CD4-positive, CD25-positive, alpha-beta regulatory T cell (primary cell): Measurements from ENCODE around the gene NFIX. TPM values are rescaled to one million over a fixed set of nuclear protein-coding genes. Genes with fewer than 3 reads are reported as not detected.

ENCODE experiments used
- ATAC-seq, 2 donors: fragments of 150-1000 bp; cut with Tn5 transposase; one replicate each; pipeline ENCODE4 v1.10.0; 2021; ENCODE audit warnings: low read depth in 2 of 2, moderate number of reproducible peaks in 2 of 2, moderate library complexity in 1 of 2
- DNase-seq, 3 donors: peaks; one replicate each; pipeline versions ENCODE4 v3.0.0 to v3.0.0-alpha.2; 2012 to 2022; ENCODE audit warnings: mixed read lengths in 1 of 3
- H3K27ac ChIP-seq: one replicate; pipeline ENCODE4 v1.7.0; 2013; ENCODE audit warnings: mild to moderate bottlenecking, low read length; ENCODE audit not compliant: insufficient read depth, poor library complexity, severe bottlenecking
- H3K27me3 ChIP-seq: one replicate; pipeline ENCODE4 v1.7.0; 2013; ENCODE audit warnings: low read length; ENCODE audit not compliant: control insufficient read depth, insufficient read depth
- H3K36me3 ChIP-seq: one replicate; pipeline ENCODE4 v1.7.0; 2013; ENCODE audit warnings: mild to moderate bottlenecking, low read length, moderate library complexity; ENCODE audit not compliant: control insufficient read depth, insufficient read depth
- H3K4me1 ChIP-seq: 2 replicates; pipeline ENCODE4 v1.7.0; 2013; ENCODE audit warnings: mild to moderate bottlenecking, low read length; ENCODE audit not compliant: insufficient read depth, control insufficient read depth, poor library complexity, severe bottlenecking
- H3K4me3 ChIP-seq: one replicate; pipeline ENCODE4 v1.7.0; 2013; ENCODE audit warnings: low read depth, mild to moderate bottlenecking, low read length, moderate library complexity
- H3K9me3 ChIP-seq, 2 experiments: 1 replicate in 1 of 2; 2 replicates in 1 of 2; pipeline ENCODE4 v1.7.0; 2013; ENCODE audit warnings: low read length in 2 of 2, mild to moderate bottlenecking in 1 of 2, moderate library complexity in 1 of 2; ENCODE audit not compliant: control insufficient read depth in 2 of 2
- H3K27ac Mint-ChIP-seq, 3 donors: one replicate each; pipeline ENCODE4 v1.8.0; 2020 to 2022; ENCODE audit warnings: mild to moderate bottlenecking in 3 of 3, mixed read lengths in 3 of 3, moderate library complexity in 2 of 3
- H3K27me3 Mint-ChIP-seq: one replicate; pipeline ENCODE4 v1.8.0; 2022; ENCODE audit warnings: mild to moderate bottlenecking, mixed read lengths
- H3K36me3 Mint-ChIP-seq: one replicate; pipeline ENCODE4 v1.8.0; 2020; ENCODE audit warnings: mixed read lengths
- H3K4me1 Mint-ChIP-seq, 4 donors: one replicate each; pipeline ENCODE4 v1.8.0; 2020 to 2022; ENCODE audit warnings: mixed read lengths in 4 of 4, mild to moderate bottlenecking in 1 of 4
- H3K4me3 Mint-ChIP-seq, 4 donors: one replicate each; pipeline ENCODE4 v1.8.0; 2020 to 2022; ENCODE audit warnings: mild to moderate bottlenecking in 4 of 4, mixed read lengths in 4 of 4, moderate library complexity in 3 of 4
- H3K9me3 Mint-ChIP-seq, 7 donors: one replicate each; pipeline ENCODE4 v1.8.0; 2020 to 2022; ENCODE audit warnings: mixed read lengths in 7 of 7, mild to moderate bottlenecking in 3 of 7, moderate library complexity in 2 of 7
- polyA plus RNA-seq, 4 donors: library from polyadenylated mRNA; unstranded; fragments of 300-500 nt; fragmentation: Illumina TruSeq; gene quantifications; one replicate each; pipeline ENCODE4 v1.2.3, GENCODE V29; 2021
- total RNA-seq: library from RNA; stranded (reverse); gene quantifications from one replicate; pipeline ENCODE4 v1.2.3, GENCODE V29; 2022

Gene NFIX
- total and polyA plus RNA-seq, 5 donors from 2014 or later = 0.15 to 1.2 TPM; not detected in 3

DNA sequence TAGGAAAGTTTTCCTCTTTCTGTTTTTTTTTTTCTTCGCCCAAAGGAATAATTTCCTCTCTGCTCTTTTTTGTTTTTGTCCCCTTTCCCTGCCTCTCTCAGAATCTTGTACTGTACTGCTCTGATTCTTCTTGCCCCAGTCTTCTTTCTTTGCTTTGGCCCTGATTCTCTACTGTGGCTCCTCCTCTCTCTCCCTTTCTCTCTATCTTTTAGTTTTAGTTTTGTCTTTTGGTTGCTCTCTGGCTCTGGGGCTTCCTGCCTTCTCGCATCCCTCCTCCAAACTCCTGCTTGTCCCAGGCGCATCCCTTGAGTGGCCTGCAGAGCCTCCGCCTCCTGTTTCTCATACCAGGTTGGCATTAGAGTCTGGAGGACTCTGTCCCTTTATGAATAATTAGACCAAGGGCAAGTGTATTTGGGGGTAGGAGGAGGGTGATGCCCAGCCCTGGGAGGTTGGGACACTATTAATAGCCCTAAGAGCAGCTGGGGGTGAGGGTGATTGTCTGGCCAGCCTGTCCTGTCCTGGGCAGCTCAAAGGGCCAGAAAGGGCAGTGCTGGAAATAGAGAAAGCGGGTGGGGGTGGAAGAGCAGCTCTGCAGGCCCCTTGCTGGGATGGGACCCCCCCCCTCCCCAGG is 68.3 kb downstream of the NFIX start:
- H3K9me3 Mint-ChIP-seq = no peaks in the 10 kb centered on the region
- H3K4me1 Mint-ChIP-seq = peaks cover 3 to 8% (median 5%) of the 10 kb centered on the region in 4 donors
- H3K4me3 Mint-ChIP-seq = no peak overlapping the region
- Histone ChIP-seq H3K27ac (no peak overlapping the region), H3K4me1 (peaks cover 13% of the 10 kb centered on the region), H3K36me3 (no peaks in the 10 kb centered on the region), H3K27me3 (peaks cover 10% of the 10 kb centered on the region), H3K9me3 (no peaks in the 10 kb centered on the region), H3K4me3 (no peak overlapping the region)
- DNase-seq (no peak), ATAC-seq (no peak)
- no peak overlapping the region for H3K27ac Mint-ChIP-seq
- H3K36me3 Mint-ChIP-seq = no peaks in the 10 kb centered on the region
- peaks cover 39% of the 10 kb centered on the region for H3K27me3 Mint-ChIP-seq

GRCh38 chr19:13064092-13064489 is 68.8 kb downstream of the NFIX start:
- Histone ChIP-seq H3K4me1 (peaks cover 13% of the 10 kb centered on the region), H3K9me3 (no peaks in the 10 kb centered on the region), H3K4me3 (no peak overlapping the region), H3K27ac (no peak overlapping the region), H3K27me3 (peaks cover 10% of the 10 kb centered on the region), H3K36me3 (no peaks in the 10 kb centered on the region)
- ATAC-seq (no peak), DNase-seq (no peak)
- H3K36me3 Mint-ChIP-seq = no peaks in the 10 kb centered on the region
- H3K27me3 Mint-ChIP-seq = peaks cover 39% of the 10 kb centered on the region
- no peak overlapping the region for H3K27ac Mint-ChIP-seq
- H3K4me3 Mint-ChIP-seq = no peak overlapping the region
- peaks cover 3 to 8% (median 5%) of the 10 kb centered on the region in 4 donors for H3K4me1 Mint-ChIP-seq
- H3K9me3 Mint-ChIP-seq = no peaks in the 10 kb centered on the region

DNA sequence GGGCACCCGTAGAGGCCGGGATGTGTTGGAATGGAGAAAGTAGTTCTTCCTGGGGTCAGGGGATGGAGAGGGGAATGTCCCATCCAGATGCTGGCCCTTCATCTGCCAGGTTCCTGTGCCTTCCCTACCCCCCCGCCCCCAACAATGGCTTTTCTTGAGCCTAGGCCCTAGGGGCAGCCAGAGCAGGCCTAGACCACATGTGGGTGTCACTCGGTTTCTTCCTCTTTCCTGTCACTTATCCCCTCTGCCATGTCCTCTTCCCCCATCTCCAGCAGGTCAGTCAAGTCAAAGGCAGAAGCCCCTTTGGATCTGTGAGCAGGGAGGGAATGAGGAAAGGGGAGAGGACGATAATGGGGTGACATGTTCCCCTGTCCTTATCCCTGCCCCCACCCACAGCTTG is 71.0 kb downstream of the NFIX start:
- ATAC-seq = no peak
- Histone ChIP-seq H3K27ac (no peak overlapping the region), H3K4me3 (no peak overlapping the region), H3K36me3 (no peaks in the 10 kb centered on the region), H3K4me1 (peaks cover 6% of the 10 kb centered on the region), H3K27me3 (peaks cover 10% of the 10 kb centered on the region), H3K9me3 (no peaks in the 10 kb centered on the region)
- H3K27ac Mint-ChIP-seq = no peak overlapping the region
- H3K9me3 Mint-ChIP-seq = no peaks in the 10 kb centered on the region
- DNase-seq = no peak
- peaks cover 2 to 4% (median 3%) of the 10 kb centered on the region in 4 donors for H3K4me1 Mint-ChIP-seq
- no peaks in the 10 kb centered on the region for H3K36me3 Mint-ChIP-seq
- H3K27me3 Mint-ChIP-seq = peaks cover 31% of the 10 kb centered on the region
- H3K4me3 Mint-ChIP-seq = peak overlapping the region in 1 of 4 donors; percentile 39

DNA sequence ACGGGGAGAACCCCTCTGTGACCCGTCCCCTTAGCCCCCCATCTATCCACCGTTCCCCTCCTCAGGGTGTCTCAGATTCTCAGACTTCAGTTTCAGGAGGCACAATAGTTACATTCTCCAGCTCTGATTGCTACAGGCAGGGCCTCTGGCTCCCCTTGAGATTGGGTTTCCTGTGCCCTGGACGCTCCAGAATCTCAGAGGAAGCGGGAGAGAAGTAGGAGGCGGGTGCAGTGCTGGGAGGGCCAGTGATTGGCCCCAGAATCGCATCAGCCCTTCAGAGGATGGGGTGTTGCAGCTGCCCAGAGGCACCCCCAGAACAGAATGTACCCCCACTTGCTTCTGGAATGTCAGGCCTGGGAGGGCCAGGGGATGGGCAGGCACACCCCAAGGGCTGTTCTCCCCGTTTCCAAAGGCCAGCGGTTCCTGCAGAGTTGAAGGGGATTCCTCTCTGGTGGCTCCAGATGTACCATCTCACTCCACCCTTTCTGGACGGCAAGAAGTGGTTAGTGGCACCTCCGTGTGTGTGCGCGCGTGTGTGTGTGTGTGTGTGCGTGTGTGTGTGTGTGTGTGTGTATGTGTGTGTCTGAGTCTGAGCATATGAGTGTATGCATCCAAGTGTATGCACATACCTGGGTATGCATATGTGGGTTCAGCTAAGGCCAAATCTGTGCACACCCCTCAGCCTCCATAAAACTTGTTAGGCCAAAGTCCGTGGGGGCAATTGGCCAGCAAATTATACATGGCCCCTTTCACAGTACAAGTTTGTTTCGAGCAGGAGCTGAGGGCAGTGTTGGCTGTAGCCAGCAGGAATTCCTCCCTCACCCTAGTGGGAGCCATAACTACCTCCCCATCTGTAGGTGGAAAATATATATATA is 71.9 kb downstream of the NFIX start:
- no peaks in the 10 kb centered on the region for H3K36me3 ChIP-seq
- H3K4me1 ChIP-seq = no peaks in the 10 kb centered on the region
- H3K27ac Mint-ChIP-seq = peak overlapping the region in 1 of 3 donors; percentile 52

GRCh38 chr19:13068085-13068846 is 73.0 kb downstream of the NFIX start:
- H3K27ac Mint-ChIP-seq = no peak overlapping the region
- Histone ChIP-seq H3K4me1 (no peaks in the 10 kb centered on the region), H3K9me3 (no peaks in the 10 kb centered on the region), H3K4me3 (no peak overlapping the region), H3K27ac (no peak overlapping the region), H3K27me3 (no peaks in the 10 kb centered on the region), H3K36me3 (no peaks in the 10 kb centered on the region)
- H3K36me3 Mint-ChIP-seq = no peaks in the 10 kb centered on the region
- H3K9me3 Mint-ChIP-seq = no peaks in the 10 kb centered on the region
- DNase-seq (no peak), ATAC-seq (no peak)
- peaks cover 13% of the 10 kb centered on the region for H3K27me3 Mint-ChIP-seq
- no peak overlapping the region for H3K4me3 Mint-ChIP-seq
- H3K4me1 Mint-ChIP-seq = no peaks in the 10 kb centered on the region

More for the DNA sequence above, 71.9 kb downstream of the NFIX start:
- no peaks in the 10 kb centered on the region for H3K36me3 Mint-ChIP-seq
- no peak overlapping the region for H3K4me3 Mint-ChIP-seq
- no peak for DNase-seq
- no peaks in the 10 kb centered on the region for H3K4me1 Mint-ChIP-seq
- ATAC-seq = no peak
- no peak overlapping the region for H3K27ac ChIP-seq
- H3K27me3 ChIP-seq = peaks cover 6% of the 10 kb centered on the region
- H3K9me3 ChIP-seq = no peaks in the 10 kb centered on the region
- no peaks in the 10 kb centered on the region for H3K9me3 Mint-ChIP-seq
- H3K27me3 Mint-ChIP-seq = peaks cover 22% of the 10 kb centered on the region
- no peak overlapping the region for H3K4me3 ChIP-seq

DNA sequence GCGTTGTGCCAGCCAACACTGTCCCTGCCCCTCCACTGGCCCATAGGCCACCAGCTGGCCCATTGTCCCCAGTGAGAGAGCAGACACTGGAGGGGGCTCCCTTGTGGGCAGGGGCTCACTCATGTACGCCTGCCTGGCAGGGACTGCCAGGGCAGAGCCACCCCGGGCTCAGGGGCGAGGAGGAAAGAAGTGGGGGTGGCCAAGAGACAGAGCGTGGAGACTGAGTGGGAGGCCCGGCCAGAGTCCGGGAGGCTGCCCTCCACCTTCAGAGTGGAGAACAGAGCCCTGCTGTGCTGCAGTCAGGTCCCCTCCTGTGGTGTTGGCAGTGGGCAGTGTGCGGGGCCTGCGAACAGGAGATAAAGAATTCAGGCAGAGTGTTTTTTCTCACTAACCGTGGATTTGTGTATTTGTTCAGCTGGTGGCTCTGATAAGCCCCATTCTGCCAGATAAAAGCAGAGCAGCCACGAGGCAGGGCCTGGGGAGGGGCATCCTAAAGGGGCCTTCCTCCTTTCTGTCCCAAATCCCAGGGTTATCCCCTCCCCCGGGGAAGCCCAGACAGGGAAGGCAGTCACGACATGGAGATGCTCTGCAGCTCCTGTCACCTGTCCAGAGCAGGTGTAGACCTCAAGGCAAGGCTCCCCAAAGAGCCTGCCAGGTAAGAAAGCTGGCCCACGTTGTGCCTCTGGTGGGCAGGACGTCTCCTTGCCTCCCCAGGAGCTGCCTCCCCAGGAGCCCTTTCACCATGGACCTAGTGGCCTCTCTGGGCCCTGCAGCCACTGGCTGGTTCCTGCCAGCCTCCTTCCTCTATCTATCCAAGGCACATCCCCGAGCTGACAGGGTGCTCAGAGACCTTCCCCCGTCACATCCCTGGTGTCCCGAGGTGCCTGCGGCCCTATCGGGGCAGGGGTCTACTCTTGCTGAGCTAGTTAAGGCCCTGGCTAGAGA is 74.4 kb downstream of the NFIX start:
- Mint-ChIP-seq H3K4me1 (no peaks in the 10 kb centered on the region), H3K36me3 (no peaks in the 10 kb centered on the region), H3K27me3 (peaks cover 4% of the 10 kb centered on the region), H3K4me3 (no peak overlapping the region), H3K27ac (peak overlapping the region in 1 of 3 donors; percentile 63), H3K9me3 (no peaks in the 10 kb centered on the region)
- Histone ChIP-seq H3K36me3 (no peaks in the 10 kb centered on the region), H3K9me3 (no peaks in the 10 kb centered on the region), H3K4me1 (no peaks in the 10 kb centered on the region), H3K27me3 (no peaks in the 10 kb centered on the region), H3K4me3 (no peak overlapping the region), H3K27ac (no peak overlapping the region)
- no peak for DNase-seq
- ATAC-seq = no peak
